NB4 (cell line): ENCODE measurements around the gene NIT1.

Source experiments
- MAX ChIP-seq: IDR thresholded peaks from 2 replicates; pipeline ENCODE4 v1.6.1; 2011; ENCODE audit warnings: low read depth, low read length
- POLR2A ChIP-seq: IDR thresholded peaks from 2 replicates; pipeline ENCODE4 v1.6.1; 2011; ENCODE audit warnings: mild to moderate bottlenecking; ENCODE audit not compliant: insufficient read length; ENCODE audit errors: extremely low read depth
- TF ChIP-seq, protein P1 (sequence below): IDR thresholded peaks from one replicate; pipeline ENCODE4 v1.5.1; 2012; ENCODE audit warnings: low read depth, low read length

GRCh38 chr1:161096015-161096414 is 21.9 kb upstream of the NIT1 start:
- no peak for TF ChIP-seq POLR2A
- TF ChIP-seq, protein P1, sequence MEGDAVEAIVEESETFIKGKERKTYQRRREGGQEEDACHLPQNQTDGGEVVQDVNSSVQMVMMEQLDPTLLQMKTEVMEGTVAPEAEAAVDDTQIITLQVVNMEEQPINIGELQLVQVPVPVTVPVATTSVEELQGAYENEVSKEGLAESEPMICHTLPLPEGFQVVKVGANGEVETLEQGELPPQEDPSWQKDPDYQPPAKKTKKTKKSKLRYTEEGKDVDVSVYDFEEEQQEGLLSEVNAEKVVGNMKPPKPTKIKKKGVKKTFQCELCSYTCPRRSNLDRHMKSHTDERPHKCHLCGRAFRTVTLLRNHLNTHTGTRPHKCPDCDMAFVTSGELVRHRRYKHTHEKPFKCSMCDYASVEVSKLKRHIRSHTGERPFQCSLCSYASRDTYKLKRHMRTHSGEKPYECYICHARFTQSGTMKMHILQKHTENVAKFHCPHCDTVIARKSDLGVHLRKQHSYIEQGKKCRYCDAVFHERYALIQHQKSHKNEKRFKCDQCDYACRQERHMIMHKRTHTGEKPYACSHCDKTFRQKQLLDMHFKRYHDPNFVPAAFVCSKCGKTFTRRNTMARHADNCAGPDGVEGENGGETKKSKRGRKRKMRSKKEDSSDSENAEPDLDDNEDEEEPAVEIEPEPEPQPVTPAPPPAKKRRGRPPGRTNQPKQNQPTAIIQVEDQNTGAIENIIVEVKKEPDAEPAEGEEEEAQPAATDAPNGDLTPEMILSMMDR: no peak
- no peak for TF ChIP-seq MAX
